Right lobe of liver (tissue), 4 donors: ENCODE results near the gene AMACR.

ENCODE experiments used
- POLR2A ChIP-seq: fragments of 450-650 bp; IDR thresholded peaks from one replicate; pipeline ENCODE4 v1.6.1; 2017; ENCODE audit warnings: antibody characterized with exemption, mild to moderate bottlenecking
- TF ChIP-seq, protein P1 (sequence below), 4 donors: fragments of 200-600 bp in 3 of 4; fragments of 450-650 bp in 1 of 4; IDR thresholded peaks; one replicate each; pipeline versions ENCODE4 v1.5.1 to v1.8.0; 2016 to 2022; ENCODE audit warnings: antibody characterized with exemption in 4 of 4, mild to moderate bottlenecking in 2 of 4
- donor health status: DM: no; HTN: no; CAD: no.
- donor health status: DM: no; HTN: no; CAD: no.
- donor health status: DM: no; HTN: yes; CAD: no.

DNA sequence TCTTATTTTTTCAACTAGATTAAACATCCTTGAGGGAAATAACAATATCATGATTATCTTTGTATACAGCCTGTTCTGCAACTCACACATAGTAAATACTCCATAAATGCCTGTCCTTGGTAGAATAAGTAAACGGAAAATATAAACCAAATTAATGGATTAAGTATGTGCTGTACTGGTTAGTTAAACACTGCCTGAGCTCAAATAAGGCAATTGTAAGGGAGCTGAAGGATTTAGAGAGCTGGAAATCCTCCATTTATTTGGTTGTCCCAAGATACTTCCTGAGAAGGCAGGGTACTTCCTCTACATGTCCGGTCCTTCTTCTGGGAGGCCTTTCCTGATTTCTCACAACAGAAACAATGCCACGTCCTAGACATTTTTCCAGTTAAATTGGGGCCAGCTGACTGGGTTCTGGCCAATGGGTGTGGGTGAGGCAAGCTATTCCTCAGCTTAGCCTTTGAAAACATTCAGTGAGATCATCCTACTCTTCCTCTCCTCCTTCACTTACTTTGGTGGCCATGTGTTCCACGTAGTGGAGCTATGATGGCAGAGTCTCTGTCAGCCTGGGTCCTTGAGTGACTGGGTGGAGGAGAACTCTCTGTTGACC is 43.6 kb upstream of the AMACR start:
- TF ChIP-seq, protein P1, sequence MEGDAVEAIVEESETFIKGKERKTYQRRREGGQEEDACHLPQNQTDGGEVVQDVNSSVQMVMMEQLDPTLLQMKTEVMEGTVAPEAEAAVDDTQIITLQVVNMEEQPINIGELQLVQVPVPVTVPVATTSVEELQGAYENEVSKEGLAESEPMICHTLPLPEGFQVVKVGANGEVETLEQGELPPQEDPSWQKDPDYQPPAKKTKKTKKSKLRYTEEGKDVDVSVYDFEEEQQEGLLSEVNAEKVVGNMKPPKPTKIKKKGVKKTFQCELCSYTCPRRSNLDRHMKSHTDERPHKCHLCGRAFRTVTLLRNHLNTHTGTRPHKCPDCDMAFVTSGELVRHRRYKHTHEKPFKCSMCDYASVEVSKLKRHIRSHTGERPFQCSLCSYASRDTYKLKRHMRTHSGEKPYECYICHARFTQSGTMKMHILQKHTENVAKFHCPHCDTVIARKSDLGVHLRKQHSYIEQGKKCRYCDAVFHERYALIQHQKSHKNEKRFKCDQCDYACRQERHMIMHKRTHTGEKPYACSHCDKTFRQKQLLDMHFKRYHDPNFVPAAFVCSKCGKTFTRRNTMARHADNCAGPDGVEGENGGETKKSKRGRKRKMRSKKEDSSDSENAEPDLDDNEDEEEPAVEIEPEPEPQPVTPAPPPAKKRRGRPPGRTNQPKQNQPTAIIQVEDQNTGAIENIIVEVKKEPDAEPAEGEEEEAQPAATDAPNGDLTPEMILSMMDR (IDR thresholded peaks at IDR 0.05) = no peak
- no peak for TF ChIP-seq POLR2A
